ENCODE data around the gene MAPT.

- TF ChIP-seq CTCF (IDR thresholded peaks at IDR 0.05 in 4 of 5, conservative IDR thresholded peaks at IDR 0.05 in 1 of 5), result no peak
- TF ChIP-seq POLR2A (IDR thresholded peaks at IDR 0.05), result no peak
These were observed 115.6 kb downstream of the MAPT start for GRCh38 chr17:46009681-46010596.
